Activated B cell treated with CpG ODN at 0.5 μM for 24 hours (primary cell): Measurements from ENCODE around the gene TSPOAP1. TPM values are rescaled to one million over a fixed set of nuclear protein-coding genes. Genes with fewer than 3 reads are reported as not detected.
A peak's percentile ranks its signal among the peaks of the same experiment; 100 is the strongest.

Experiments
- ATAC-seq: fragments of 200-7000 bp; cut with Tn5 transposase; one replicate; pipeline ENCODE4 v1.10.0; 2021; ENCODE audit warnings: low read depth, mild to moderate bottlenecking, moderate library complexity
- CTCF ChIA-PET: fragments of 350-600 bp; sonication (Branson Sonifier 250); formaldehyde crosslinking; loops from one replicate; lab custom pipeline; 2021; ENCODE audit warnings: antibody characterized with exemption; lab: Charles Lee
- POLR2A ChIA-PET: fragments of 350-600 bp; sonication (Branson Sonifier 250); formaldehyde crosslinking; loops from one replicate; lab custom pipeline; 2021; ENCODE audit warnings: antibody characterized with exemption; lab: Charles Lee
- DNase-seq: peaks from one replicate; pipeline ENCODE4 v3.0.0; 2022
- H3K27ac Mint-ChIP-seq: one replicate; pipeline ENCODE4 v1.8.0; 2020; ENCODE audit warnings: mixed read lengths
- H3K27me3 Mint-ChIP-seq: one replicate; pipeline ENCODE4 v1.8.0; 2021; ENCODE audit warnings: mixed read lengths
- H3K36me3 Mint-ChIP-seq: one replicate; pipeline ENCODE4 v1.8.0; 2021; ENCODE audit warnings: low read depth, mixed read lengths
- H3K4me1 Mint-ChIP-seq: one replicate; pipeline ENCODE4 v1.8.0; 2021; ENCODE audit warnings: mixed read lengths
- H3K4me3 Mint-ChIP-seq: one replicate; pipeline ENCODE4 v1.8.0; 2020; ENCODE audit warnings: mild to moderate bottlenecking, mixed read lengths
- H3K9me3 Mint-ChIP-seq: one replicate; pipeline ENCODE4 v1.8.0; 2020; ENCODE audit warnings: mixed read lengths
- intact Hi-C: fragments of 100-400 bp; cut with micrococcal nuclease; formaldehyde crosslinking; loops from one replicate; pipeline ENCODE4 v1.15.1; 2024
- total RNA-seq: library from RNA; stranded (reverse); gene quantifications from 2 replicates; pipeline ENCODE4 v1.2.3, GENCODE V29; 2022
- TF ChIP-seq, protein P1 (sequence below): fragments of 200-600 bp; IDR thresholded peaks from one replicate; pipeline ENCODE4 v1.8.0; 2022; ENCODE audit warnings: antibody characterized with exemption, mild to moderate bottlenecking

The TSPOAP1 gene
- total RNA-seq, 1 donor from 2014 or later: 22.5 TPM

DNA sequence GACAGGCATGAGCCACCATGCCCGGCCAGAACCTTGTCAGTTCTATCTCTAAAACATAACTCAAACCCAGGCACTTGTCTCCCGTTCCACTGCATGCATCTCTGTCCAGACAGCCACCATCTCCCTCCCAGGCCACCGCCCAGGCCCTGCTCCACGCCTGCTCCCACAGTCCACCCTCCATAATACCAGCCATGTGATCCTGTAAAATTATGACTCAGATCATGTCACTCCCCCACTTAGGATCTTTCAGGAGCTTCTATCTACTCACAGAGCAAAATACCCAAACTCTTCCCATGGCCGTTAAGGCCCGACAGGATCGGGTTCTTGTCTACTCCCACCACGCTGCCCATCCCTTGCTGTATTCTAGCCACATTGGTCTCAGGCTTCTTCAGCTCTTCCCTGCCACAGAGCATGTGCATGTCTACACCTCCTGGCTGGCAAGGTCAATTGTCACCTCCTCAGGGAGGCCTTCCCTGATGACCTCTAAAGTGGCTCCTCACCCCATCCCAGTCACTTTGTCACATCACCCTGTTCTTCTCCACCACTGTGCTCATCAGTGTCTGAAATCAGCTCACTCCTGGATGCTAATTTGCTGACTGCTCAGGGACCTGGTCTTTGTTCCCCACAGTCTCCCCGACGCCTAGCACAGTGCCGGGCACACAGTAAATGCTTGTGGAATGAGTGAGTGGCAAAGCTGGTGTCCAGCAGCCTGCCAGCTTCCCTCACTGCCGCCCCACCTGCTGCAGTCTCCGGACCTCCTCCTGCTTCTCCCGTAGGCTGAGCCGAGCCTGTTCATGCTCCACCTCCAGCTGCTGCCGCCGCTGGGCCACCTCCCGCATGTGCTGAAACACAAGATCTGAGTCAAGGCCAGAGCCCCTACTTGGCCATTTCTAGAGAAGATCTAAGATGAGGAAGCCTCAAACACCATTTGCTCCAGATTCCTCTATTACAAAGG lies 6.7 kb downstream of the TSPOAP1 start:
- no peak for DNase-seq
- TF ChIP-seq, protein P1, sequence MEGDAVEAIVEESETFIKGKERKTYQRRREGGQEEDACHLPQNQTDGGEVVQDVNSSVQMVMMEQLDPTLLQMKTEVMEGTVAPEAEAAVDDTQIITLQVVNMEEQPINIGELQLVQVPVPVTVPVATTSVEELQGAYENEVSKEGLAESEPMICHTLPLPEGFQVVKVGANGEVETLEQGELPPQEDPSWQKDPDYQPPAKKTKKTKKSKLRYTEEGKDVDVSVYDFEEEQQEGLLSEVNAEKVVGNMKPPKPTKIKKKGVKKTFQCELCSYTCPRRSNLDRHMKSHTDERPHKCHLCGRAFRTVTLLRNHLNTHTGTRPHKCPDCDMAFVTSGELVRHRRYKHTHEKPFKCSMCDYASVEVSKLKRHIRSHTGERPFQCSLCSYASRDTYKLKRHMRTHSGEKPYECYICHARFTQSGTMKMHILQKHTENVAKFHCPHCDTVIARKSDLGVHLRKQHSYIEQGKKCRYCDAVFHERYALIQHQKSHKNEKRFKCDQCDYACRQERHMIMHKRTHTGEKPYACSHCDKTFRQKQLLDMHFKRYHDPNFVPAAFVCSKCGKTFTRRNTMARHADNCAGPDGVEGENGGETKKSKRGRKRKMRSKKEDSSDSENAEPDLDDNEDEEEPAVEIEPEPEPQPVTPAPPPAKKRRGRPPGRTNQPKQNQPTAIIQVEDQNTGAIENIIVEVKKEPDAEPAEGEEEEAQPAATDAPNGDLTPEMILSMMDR: no peak
- ATAC-seq: no peak
- CTCF ChIA-PET: interaction anchor here (0.6 to 3.7 kb wide), 4 partner anchors 23 to 95 kb away, joined by 3 to 16 read pairs (median 10); partner anchors contain the start of genes RNF43 and SUPT4H1
- peaks cover 40% of the 10 kb centered on the region for H3K4me1 Mint-ChIP-seq
- peaks cover 2% of the 10 kb centered on the region for H3K27me3 Mint-ChIP-seq
- no peaks in the 10 kb centered on the region for H3K9me3 Mint-ChIP-seq
- intact Hi-C loops: no loop called here
- peak overlapping the region; percentile 64 for H3K27ac Mint-ChIP-seq
- POLR2A ChIA-PET: interaction anchor here (1.0 to 27.9 kb wide), 6 partner anchors 17 to 197 kb away, joined by 3 to 3007 read pairs (median 8); partner anchors contain the start of genes RNF43 and SUPT4H1
- no peak overlapping the region for H3K4me3 Mint-ChIP-seq
- H3K36me3 Mint-ChIP-seq: no peaks in the 10 kb centered on the region

DNA sequence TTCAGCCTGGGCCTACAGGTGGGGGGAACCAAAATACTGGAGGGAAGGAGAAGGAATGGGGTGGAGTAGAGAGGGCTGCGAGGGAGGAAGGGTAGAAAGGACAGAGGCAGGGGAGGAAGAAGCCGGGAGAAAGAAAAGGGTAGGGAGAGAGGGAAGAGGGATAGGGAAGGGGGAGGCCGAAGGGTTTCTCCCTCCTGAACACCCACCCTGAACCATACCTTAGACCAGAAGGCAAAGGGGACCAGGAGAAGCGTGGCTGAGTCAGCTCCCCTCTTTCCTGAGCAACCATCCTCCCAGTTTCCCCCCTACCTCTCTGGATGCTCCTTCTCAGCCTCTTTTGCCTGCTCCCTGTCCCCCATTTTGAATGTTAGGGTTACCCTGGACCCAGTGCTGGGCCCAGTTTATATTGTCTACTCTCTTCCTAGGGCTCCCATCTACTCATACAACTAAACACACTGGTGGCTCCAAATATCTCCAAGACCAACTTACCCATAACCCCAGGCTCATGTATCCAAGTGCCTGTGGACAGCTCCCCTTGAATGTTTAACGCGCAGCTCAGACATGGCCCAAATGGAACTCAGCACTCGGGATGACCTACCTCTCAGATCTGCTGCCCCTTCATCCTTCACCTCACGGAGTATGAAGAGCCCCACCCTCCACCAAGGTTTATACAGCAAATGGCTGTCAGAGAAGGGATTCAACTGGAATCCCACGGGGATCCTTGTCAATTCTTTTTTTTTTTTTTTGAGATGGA lies 7.8 kb downstream of the TSPOAP1 start:
- Mint-ChIP-seq H3K4me1 (peaks cover 32% of the 10 kb centered on the region), H3K9me3 (no peaks in the 10 kb centered on the region), H3K27me3 (peaks cover 2% of the 10 kb centered on the region), H3K36me3 (no peaks in the 10 kb centered on the region), H3K27ac (no peak overlapping the region), H3K4me3 (no peak overlapping the region)
- no peak for ATAC-seq
- peak; percentile 7 for DNase-seq
- TF ChIP-seq, protein P1: no peak
- intact Hi-C loops: no loop called here
- ChIA-PET POLR2A (interaction anchor here (1.0 to 27.9 kb wide), 4 partner anchors 18 to 127 kb away, joined by 3 to 3007 read pairs (median 114); partner anchors contain the start of genes RNF43 and SUPT4H1), CTCF (no interaction called here)

DNA sequence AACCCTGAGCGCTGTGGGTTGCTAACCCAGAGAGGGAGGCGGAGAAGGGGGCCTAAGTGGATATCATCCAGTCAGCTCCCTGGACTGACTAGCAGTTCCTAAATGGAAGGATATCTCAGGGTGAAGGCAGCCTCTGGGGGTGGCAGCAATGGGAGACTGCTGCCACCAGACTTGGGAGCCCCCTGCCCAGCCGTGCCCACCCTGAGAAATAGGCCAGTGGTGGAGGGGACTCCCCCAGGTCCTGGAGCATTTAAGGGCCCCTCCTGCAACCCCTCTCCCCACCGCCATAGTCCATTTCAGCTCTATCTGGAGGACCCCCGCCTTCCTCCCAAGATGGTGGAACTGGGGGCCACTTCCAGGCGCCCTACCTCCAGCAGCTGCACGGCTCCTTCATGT lies 8.4 kb downstream of the TSPOAP1 start:
- Mint-ChIP-seq H3K9me3 (no peaks in the 10 kb centered on the region), H3K27me3 (peaks cover under 1% of the 10 kb centered on the region), H3K4me3 (no peak overlapping the region), H3K36me3 (no peaks in the 10 kb centered on the region), H3K4me1 (peaks cover 26% of the 10 kb centered on the region), H3K27ac (no peak overlapping the region)
- POLR2A ChIA-PET: interaction anchor here (27.9 kb wide), 1 partner anchor 19 kb away, joined by 3007 read pairs; no protein-coding TSS in a partner anchor
- ATAC-seq (no peak), DNase-seq (peak; percentile 12)
- intact Hi-C loops: no loop called here
- CTCF ChIA-PET: interaction anchor here (1.9 kb wide), 1 partner anchor 32 kb away, joined by 6 read pairs; the partner anchor contains the start of gene SUPT4H1
- TF ChIP-seq, protein P1: no peak

DNA sequence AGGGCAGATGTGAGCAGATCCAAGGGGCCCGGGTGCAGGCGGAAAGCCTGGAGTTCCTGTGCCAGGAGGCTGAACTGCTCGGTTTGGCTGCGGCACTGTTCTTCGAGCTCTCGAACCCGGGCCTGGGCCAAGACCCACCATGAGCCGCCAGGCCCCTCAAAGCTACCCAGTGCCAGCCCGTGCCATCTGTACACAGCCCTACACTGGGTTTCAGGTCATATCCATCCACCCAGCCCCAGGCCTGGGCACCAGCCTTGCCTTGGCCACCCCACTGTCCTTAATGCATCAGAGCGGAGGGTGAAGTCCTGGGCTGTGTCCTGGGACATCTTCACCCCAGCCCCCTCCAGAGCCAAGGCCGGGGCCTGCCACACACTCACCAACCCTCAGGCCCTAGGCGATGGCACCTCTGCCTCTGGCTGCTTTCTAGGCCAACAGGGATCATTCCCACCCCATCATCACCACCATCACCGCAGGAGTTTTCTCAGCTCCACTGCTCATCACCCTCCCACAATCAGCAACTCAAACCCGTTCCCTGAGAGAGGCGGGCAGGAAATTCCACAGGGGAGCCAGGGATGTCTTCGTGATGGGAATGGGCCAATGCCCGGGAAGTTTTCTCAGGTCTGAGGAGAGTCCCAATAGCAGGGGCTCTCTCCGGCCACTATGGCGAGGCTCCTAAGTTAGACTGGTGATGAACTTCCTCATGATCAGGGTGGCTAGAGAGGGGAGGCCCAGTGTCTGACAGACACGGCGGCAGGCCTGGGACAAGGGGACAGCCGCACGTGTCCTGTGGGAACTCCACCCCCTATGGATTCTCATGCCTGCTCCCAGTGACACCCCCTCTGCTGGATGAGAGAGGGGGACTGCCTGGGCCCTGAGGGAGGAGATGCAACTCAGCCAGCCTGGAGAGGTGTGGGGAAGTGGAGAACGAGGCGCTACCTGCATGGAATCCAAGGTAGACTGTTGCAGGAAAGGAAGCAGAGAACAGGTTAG lies 9.1 kb downstream of the TSPOAP1 start:
- ChIA-PET CTCF (interaction anchor here (1.9 to 4.7 kb wide), 4 partner anchors 24 to 128 kb away, joined by 6 to 129 read pairs (median 93); partner anchors contain the start of genes RNF43 and SUPT4H1), POLR2A (interaction anchor here (4.1 to 27.9 kb wide), 3 partner anchors 7 to 35 kb away, joined by 94 to 3007 read pairs (median 130); partner anchors contain the start of genes SUPT4H1 and TSPOAP1)
- H3K4me3 Mint-ChIP-seq: no peak overlapping the region
- intact Hi-C loops: no loop called here
- no peak overlapping the region for H3K27ac Mint-ChIP-seq
- H3K36me3 Mint-ChIP-seq: no peaks in the 10 kb centered on the region
- no peak for DNase-seq
- H3K4me1 Mint-ChIP-seq: peaks cover 22% of the 10 kb centered on the region
- TF ChIP-seq, protein P1: no peak
- no peak for ATAC-seq
- H3K9me3 Mint-ChIP-seq: no peaks in the 10 kb centered on the region
- no peaks in the 10 kb centered on the region for H3K27me3 Mint-ChIP-seq
